AG04450 (cell line): ENCODE results near the gene STN1. TPM values are rescaled to one million over a fixed set of nuclear protein-coding genes. Genes with fewer than 3 reads are reported as not detected.

ENCODE experiments used
- CTCF ChIA-PET: fragments of 300-600, 350-600 bp; formaldehyde crosslinking; extraction: SDS; loops from one replicate; lab custom pipeline; 2022; ENCODE audit warnings: antibody characterized with exemption, inconsistent platforms; lab: Charles Lee
- POLR2A ChIA-PET: fragments of 350-600 bp; formaldehyde crosslinking; extraction: SDS; loops from one replicate; lab custom pipeline; 2021; ENCODE audit warnings: antibody characterized with exemption, inconsistent platforms; lab: Yijun Ruan, JAX
- DNase-seq: peaks from one replicate; pipeline ENCODE4 v3.0.0-alpha.2; 2011; ENCODE audit warnings: low read depth, low spot score
- H3K27ac ChIP-seq: one replicate; pipeline ENCODE4 v1.5.1; 2012; ENCODE audit warnings: low read depth, low read length, control low read depth
- H3K27me3 ChIP-seq: one replicate; pipeline ENCODE4 v1.6.0; 2012; ENCODE audit warnings: low read length; ENCODE audit not compliant: control insufficient read depth, insufficient read depth
- H3K4me3 ChIP-seq: 2 replicates; pipeline ENCODE4 v1.5.1; 2011; ENCODE audit warnings: mild to moderate bottlenecking, low read depth, low read length, control low read depth
- H3K9me3 ChIP-seq: 2 replicates; pipeline ENCODE4 v1.5.1; 2012; ENCODE audit warnings: low read length; ENCODE audit not compliant: control insufficient read depth, insufficient read depth
- polyA plus RNA-seq: library from polyadenylated mRNA; depleted of rRNA; stranded (reverse); fragments of >200 nt; gene quantifications from 2 replicates; pipeline ENCODE4 v1.2.3, GENCODE V29; 2011
- TF ChIP-seq, protein P1 (sequence below): IDR thresholded peaks from 2 replicates; pipeline ENCODE4 v1.5.1; 2011; ENCODE audit warnings: low read depth, low read length, control low read depth, inconsistent platforms

Gene STN1
- polyA plus RNA-seq, 1 experiment, result 19.0 TPM

GRCh38 chr10:103947799-103948516 is 30.0 kb upstream of the STN1 start:
- TF ChIP-seq, protein P1, sequence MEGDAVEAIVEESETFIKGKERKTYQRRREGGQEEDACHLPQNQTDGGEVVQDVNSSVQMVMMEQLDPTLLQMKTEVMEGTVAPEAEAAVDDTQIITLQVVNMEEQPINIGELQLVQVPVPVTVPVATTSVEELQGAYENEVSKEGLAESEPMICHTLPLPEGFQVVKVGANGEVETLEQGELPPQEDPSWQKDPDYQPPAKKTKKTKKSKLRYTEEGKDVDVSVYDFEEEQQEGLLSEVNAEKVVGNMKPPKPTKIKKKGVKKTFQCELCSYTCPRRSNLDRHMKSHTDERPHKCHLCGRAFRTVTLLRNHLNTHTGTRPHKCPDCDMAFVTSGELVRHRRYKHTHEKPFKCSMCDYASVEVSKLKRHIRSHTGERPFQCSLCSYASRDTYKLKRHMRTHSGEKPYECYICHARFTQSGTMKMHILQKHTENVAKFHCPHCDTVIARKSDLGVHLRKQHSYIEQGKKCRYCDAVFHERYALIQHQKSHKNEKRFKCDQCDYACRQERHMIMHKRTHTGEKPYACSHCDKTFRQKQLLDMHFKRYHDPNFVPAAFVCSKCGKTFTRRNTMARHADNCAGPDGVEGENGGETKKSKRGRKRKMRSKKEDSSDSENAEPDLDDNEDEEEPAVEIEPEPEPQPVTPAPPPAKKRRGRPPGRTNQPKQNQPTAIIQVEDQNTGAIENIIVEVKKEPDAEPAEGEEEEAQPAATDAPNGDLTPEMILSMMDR, result no peak
- Histone ChIP-seq H3K4me3 (no peak overlapping the region), H3K9me3 (no peaks in the 10 kb centered on the region), H3K27me3 (peaks cover 18% of the 10 kb centered on the region), H3K27ac (no peak overlapping the region)
- ChIA-PET POLR2A (no interaction called here), CTCF (no interaction called here)
- no peak for DNase-seq

- TF ChIP-seq, protein P1, result no peak
- peaks cover 15% of the 10 kb centered on the region for H3K27me3 ChIP-seq
- DNase-seq, result no peak
- H3K9me3 ChIP-seq, result no peaks in the 10 kb centered on the region
- CTCF ChIA-PET, result interaction anchor here (0.8 to 1.5 kb wide), 2 partner anchors 9 to 18 kb away, joined by 3 read pairs; no protein-coding TSS in a partner anchor
- H3K27ac ChIP-seq, result no peak overlapping the region
- POLR2A ChIA-PET, result no interaction called here
- H3K4me3 ChIP-seq, result no peak overlapping the region
Measured at GRCh38 chr10:103942866-103943265, 24.9 kb upstream of the STN1 start.

DNA sequence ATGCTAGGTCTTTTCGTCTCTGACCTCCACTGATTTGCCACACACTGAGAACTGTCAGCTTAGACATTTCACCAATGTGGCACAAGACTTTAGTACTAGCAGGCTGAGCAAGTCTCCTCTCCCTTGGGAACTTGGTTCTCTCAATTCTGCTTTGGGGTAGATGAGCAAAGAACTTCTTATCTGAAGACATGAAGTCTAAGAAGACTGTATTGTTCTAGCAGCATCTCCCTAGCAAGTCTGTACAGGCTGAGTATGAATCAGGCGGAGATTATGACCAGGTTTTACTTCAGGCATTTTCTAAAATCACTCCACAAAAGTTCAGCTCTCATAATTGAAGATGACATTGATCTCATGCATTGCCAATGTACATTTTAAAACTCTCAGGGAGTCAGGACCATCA is 23.8 kb upstream of the STN1 start:
- Histone ChIP-seq H3K27me3 (peaks cover 12% of the 10 kb centered on the region), H3K27ac (no peak overlapping the region), H3K9me3 (no peaks in the 10 kb centered on the region), H3K4me3 (no peak overlapping the region)
- DNase-seq, result no peak
- TF ChIP-seq, protein P1, result no peak
- POLR2A ChIA-PET, result no interaction called here
- CTCF ChIA-PET, result interaction anchor here (0.6 kb wide), 1 partner anchor 25 kb away, joined by 3 read pairs; no protein-coding TSS in a partner anchor

DNA sequence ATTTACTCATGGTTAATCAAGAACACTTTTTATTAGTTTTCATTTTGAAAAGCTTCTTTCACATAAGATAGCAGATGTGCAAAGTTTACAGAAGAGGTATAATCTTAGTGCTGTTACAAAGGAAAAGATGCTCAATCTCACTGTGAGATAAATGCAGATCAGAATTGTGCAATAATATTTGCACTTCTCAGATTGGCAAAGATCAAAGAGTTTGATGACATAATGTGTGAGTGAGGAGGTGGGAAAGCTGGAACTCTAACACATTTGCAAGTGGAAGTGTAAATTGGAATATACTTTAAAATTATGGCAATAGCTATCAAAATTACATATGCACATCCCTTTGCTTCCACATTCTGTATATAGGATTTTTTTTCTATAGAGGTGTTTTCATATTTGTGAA is 21.5 kb upstream of the STN1 start:
- Histone ChIP-seq H3K27ac (no peak overlapping the region), H3K9me3 (no peaks in the 10 kb centered on the region), H3K4me3 (no peak overlapping the region), H3K27me3 (peaks cover 13% of the 10 kb centered on the region)
- TF ChIP-seq, protein P1, result no peak
- DNase-seq, result no peak
- POLR2A ChIA-PET, result interaction anchor here (0.6 kb wide), 1 partner anchor 55 kb away, joined by 7 read pairs; no protein-coding TSS in a partner anchor
- CTCF ChIA-PET, result no interaction called here

DNA sequence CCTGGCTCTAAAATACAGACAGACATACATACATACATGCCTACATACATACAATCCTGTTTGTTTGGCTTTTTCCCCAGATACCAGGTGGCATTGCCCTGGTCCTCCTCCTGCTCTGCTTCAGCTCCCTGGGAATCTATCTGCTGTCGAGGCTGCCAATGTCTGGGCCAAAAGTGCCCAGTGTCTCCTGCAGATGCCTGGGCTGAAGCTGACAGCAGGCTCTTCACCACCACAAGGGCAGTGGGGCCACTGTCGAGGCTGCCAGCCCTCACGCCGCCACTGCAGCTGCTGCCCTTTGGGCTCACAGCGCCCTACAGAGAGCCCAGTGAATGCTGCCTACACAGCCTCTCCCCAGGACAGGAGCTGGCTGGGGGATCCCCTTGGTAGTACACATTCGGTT is 18.0 kb upstream of the STN1 start:
- Histone ChIP-seq H3K9me3 (no peaks in the 10 kb centered on the region), H3K27me3 (peaks cover 14% of the 10 kb centered on the region), H3K27ac (no peak overlapping the region), H3K4me3 (no peak overlapping the region)
- DNase-seq, result no peak
- ChIA-PET CTCF (no interaction called here), POLR2A (no interaction called here)
- TF ChIP-seq, protein P1, result no peak
